B cell (primary cell): ENCODE measurements around the gene SMIM1. TPM values are rescaled to one million over a fixed set of nuclear protein-coding genes. Genes with fewer than 3 reads are reported as not detected.

Experiments
- ATAC-seq: fragments of 200-7000 bp; cut with Tn5 transposase; one replicate; pipeline ENCODE4 v1.10.0; 2021; ENCODE audit warnings: low read depth, mild to moderate bottlenecking, moderate number of reproducible peaks, moderate library complexity
- CTCF ChIA-PET: fragments of 350-600 bp; sonication (Branson Sonifier 250); formaldehyde crosslinking; loops from one replicate; lab custom pipeline; 2021; ENCODE audit warnings: antibody characterized with exemption, inconsistent platforms; lab: Charles Lee
- POLR2A ChIA-PET: fragments of 350-600 bp; sonication (Branson Sonifier 250); formaldehyde crosslinking; loops from one replicate; lab custom pipeline; 2021; ENCODE audit warnings: antibody characterized with exemption; lab: Charles Lee
- DNase-seq: peaks from one replicate; pipeline ENCODE4 v3.0.0; 2013
- H2AFZ ChIP-seq: 2 replicates; pipeline ENCODE4 v1.6.1; 2012; ENCODE audit warnings: mild to moderate bottlenecking, low read depth, low read length; ENCODE audit not compliant: insufficient read depth, poor library complexity, severe bottlenecking
- H3K27ac ChIP-seq, 2 donors: 1 replicate in 1 of 2; 2 replicates in 1 of 2; pipeline ENCODE4 v1.5.1; 2012 to 2013; ENCODE audit warnings: low read length in 2 of 2, mild to moderate bottlenecking in 2 of 2, moderate library complexity in 1 of 2
- H3K27me3 ChIP-seq, 4 experiments: fragments of 200-600 bp in 1 of 4; sonication (generic) in 1 of 4; replicated peaks in 1 of 4; 1 replicate in 2 of 4; 2 replicates in 2 of 4; pipeline versions ENCODE4 v1.6.1 to v1.7.0; 2013 to 2016; ENCODE audit warnings: low read length in 3 of 4, mild to moderate bottlenecking in 2 of 4, mixed read lengths in 1 of 4, moderate library complexity in 1 of 4; ENCODE audit not compliant: insufficient read depth in 4 of 4, control insufficient read depth in 3 of 4; ENCODE audit errors: control extremely low read depth in 1 of 4
- H3K36me3 ChIP-seq, 2 experiments: replicated peaks in 1 of 2; 1 replicate in 1 of 2; 2 replicates in 1 of 2; pipeline versions ENCODE4 v1.6.1 to v1.7.1; 2013; ENCODE audit warnings: low read length in 1 of 2; ENCODE audit not compliant: insufficient read depth in 2 of 2, control insufficient read depth in 1 of 2; ENCODE audit errors: control extremely low read depth in 1 of 2, extremely low read depth in 1 of 2
- H3K4me1 ChIP-seq, 2 donors: fragments of 200-600 bp in 1 of 2; sonication (generic) in 1 of 2; 1 replicate in 1 of 2; 2 replicates in 1 of 2; pipeline versions ENCODE4 v1.5.1 to v1.6.1; 2013 to 2017; ENCODE audit warnings: low read length in 2 of 2; ENCODE audit not compliant: control insufficient read depth in 2 of 2, insufficient read depth in 2 of 2
- H3K4me2 ChIP-seq: replicated peaks from 2 replicates; pipeline ENCODE3; 2012; ENCODE audit warnings: mild to moderate bottlenecking, low read depth, low read length; ENCODE audit not compliant: poor library complexity, severe bottlenecking
- H3K4me3 ChIP-seq, 5 experiments: fragments of 200-600 bp in 1 of 5; sonication (generic) in 1 of 5; 1 replicate in 3 of 5; 2 replicates in 2 of 5; pipeline versions ENCODE4 v1.5.1 to v1.7.0; 2011 to 2016; ENCODE audit warnings: low read length in 4 of 5, mild to moderate bottlenecking in 4 of 5, low read depth in 2 of 5, control low read depth in 1 of 5, moderate library complexity in 1 of 5; ENCODE audit not compliant: insufficient read depth in 1 of 5; ENCODE audit errors: control extremely low read depth in 1 of 5, extremely low read depth in 1 of 5
- H3K79me2 ChIP-seq: fragments of 200-600 bp; sonication (generic); one replicate; pipeline ENCODE4 v1.6.0; 2016; ENCODE audit warnings: low read length; ENCODE audit not compliant: control insufficient read depth, insufficient read depth
- H3K9ac ChIP-seq: fragments of 200-600 bp; sonication (generic); 2 replicates; pipeline ENCODE4 v1.6.1; 2017; ENCODE audit warnings: mild to moderate bottlenecking, low read length, moderate library complexity
- H3K9me3 ChIP-seq, 3 donors: one replicate each; pipeline versions ENCODE4 v1.6.1 to v1.7.1; 2013; ENCODE audit warnings: low read length in 2 of 3; ENCODE audit not compliant: control insufficient read depth in 2 of 3, insufficient read depth in 1 of 3; ENCODE audit errors: control extremely low read depth in 1 of 3
- H4K20me1 ChIP-seq: 2 replicates; pipeline ENCODE4 v1.6.0; 2012; ENCODE audit warnings: mild to moderate bottlenecking, low read length; ENCODE audit not compliant: insufficient read depth, control insufficient read depth, poor library complexity, severe bottlenecking
- H3K27ac Mint-ChIP-seq: one replicate; pipeline ENCODE4 v1.8.0; 2021; ENCODE audit warnings: mixed read lengths
- H3K27me3 Mint-ChIP-seq: one replicate; pipeline ENCODE4 v1.8.0; 2021; ENCODE audit warnings: mixed read lengths
- H3K4me1 Mint-ChIP-seq: one replicate; pipeline ENCODE4 v1.8.0; 2021; ENCODE audit warnings: mixed read lengths
- H3K4me3 Mint-ChIP-seq: one replicate; pipeline ENCODE4 v1.8.0; 2021; ENCODE audit warnings: mixed read lengths
- H3K9me3 Mint-ChIP-seq: one replicate; pipeline ENCODE4 v1.8.0; 2022; ENCODE audit warnings: mixed read lengths; ENCODE audit not compliant: insufficient read depth
- EZH2 ChIP-seq: IDR thresholded peaks from 2 replicates; pipeline ENCODE4 v1.6.1; 2012; ENCODE audit warnings: borderline replicate concordance, low read depth, mild to moderate bottlenecking, moderate library complexity, low read length; ENCODE audit not compliant: insufficient read depth, poor library complexity, severe bottlenecking
- WGBS: methylation state at CpG from one replicate; pipeline ENCODE4 v1.1.5; 2013; ENCODE audit warnings: missing lambda C conversion rate; ENCODE audit not compliant: insufficient coverage; 5-methylcytosine and 5-hydroxymethylcytosine counted together
- intact Hi-C: fragments of 100-400 bp; cut with micrococcal nuclease; formaldehyde crosslinking; loops from one replicate; pipeline ENCODE4 v1.10.0; 2022
- polyA plus RNA-seq: library from polyadenylated mRNA; depleted of rRNA; stranded (reverse); fragments of >200 nt; gene quantifications from 2 replicates; pipeline ENCODE4 v1.2.3, GENCODE V29; 2012
- total RNA-seq, 2 donors: library from RNA; stranded (reverse); fragments of 120-200 nt in 1 of 2; gene quantifications; 1 replicate in 1 of 2; 2 replicates in 1 of 2; pipeline versions ENCODE4 v1.2.3 to v1.2.4, GENCODE V29; 2013 to 2022
- TF ChIP-seq, protein P1 (sequence below): fragments of 200-600 bp; IDR thresholded peaks from one replicate; pipeline ENCODE4 v1.8.0; 2022; ENCODE audit warnings: antibody characterized with exemption, mild to moderate bottlenecking

The SMIM1 gene
- total and polyA plus RNA-seq, 2 donors (not counting 1 experiment from before 2014, with no cell fraction given): 2.6 to 9.0 TPM

DNA sequence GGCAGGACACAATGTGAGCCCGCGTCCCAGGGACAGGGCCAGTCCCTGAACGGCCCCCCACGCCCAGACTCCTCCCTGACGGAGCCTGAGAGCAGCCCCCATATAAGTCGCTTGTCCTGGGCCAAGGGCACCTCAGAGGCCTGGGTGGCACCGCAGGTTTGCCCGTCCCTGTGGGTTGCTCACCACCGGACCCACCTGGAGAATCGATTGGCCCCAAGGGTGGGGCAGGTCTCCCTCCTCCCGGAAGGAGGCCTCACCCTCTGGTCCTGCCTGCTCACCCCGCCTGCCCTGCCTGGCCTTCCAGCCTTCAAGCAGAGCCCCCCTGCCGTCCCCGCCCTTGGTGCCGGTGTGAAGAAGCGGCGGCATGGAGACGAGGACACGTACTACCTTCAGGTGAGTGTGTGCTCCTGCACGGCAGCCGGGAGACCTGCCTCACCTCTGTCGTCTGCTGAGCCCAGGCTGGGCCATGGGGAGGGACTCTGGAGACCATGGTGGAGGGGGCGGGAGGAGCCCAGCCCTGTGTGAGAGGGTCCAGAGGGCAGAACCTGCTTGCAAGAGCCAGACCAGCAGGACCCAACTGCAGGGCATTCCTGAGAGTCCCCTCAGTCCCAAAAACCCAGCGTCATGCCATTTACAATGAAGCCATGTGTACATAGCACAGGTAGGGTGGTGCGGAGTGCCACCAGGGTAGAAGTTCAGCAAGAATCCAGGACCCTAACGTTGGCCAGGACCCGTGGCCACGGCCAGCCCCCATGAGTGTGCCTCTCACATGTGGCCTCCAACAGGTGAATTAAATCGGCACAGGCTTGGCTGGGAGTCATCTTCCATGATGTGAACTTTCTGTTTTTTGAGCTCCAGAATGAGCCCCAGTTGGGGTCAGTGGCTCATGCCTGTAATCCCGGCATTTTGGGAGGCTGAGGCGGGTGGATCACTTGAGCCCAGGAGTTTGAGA is 44.4 kb upstream of the SMIM1 start:
- Mint-ChIP-seq H3K27me3 (peaks cover 3% of the 10 kb centered on the region), H3K27ac (no peak overlapping the region), H3K4me1 (peaks cover 2% of the 10 kb centered on the region), H3K9me3 (no peaks in the 10 kb centered on the region), H3K4me3 (no peak overlapping the region)
- Histone ChIP-seq H3K36me3 (no peaks in the 10 kb centered on the region), H3K27ac (no peak overlapping the region), H3K79me2 (no peaks in the 10 kb centered on the region), H3K9me3 (peaks cover 0 to 3% (median 0%) of the 10 kb centered on the region in 3 donors), H3K9ac (no peak overlapping the region), H3K4me3 (no peak overlapping the region), H2AFZ (no peak overlapping the region), H3K4me2 (no peak overlapping the region), H4K20me1 (no peaks in the 10 kb centered on the region), H3K4me1 (no peaks in the 10 kb centered on the region), H3K27me3 (peaks cover 0 to 3% (median 0%) of the 10 kb centered on the region in 4 experiments)
- TF ChIP-seq EZH2: no peak
- TF ChIP-seq, protein P1, sequence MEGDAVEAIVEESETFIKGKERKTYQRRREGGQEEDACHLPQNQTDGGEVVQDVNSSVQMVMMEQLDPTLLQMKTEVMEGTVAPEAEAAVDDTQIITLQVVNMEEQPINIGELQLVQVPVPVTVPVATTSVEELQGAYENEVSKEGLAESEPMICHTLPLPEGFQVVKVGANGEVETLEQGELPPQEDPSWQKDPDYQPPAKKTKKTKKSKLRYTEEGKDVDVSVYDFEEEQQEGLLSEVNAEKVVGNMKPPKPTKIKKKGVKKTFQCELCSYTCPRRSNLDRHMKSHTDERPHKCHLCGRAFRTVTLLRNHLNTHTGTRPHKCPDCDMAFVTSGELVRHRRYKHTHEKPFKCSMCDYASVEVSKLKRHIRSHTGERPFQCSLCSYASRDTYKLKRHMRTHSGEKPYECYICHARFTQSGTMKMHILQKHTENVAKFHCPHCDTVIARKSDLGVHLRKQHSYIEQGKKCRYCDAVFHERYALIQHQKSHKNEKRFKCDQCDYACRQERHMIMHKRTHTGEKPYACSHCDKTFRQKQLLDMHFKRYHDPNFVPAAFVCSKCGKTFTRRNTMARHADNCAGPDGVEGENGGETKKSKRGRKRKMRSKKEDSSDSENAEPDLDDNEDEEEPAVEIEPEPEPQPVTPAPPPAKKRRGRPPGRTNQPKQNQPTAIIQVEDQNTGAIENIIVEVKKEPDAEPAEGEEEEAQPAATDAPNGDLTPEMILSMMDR: no peak
- DNase-seq (no peak), ATAC-seq (no peak)
- POLR2A ChIA-PET: no interaction called here
- WGBS: 93% methylated on average over 31 of the region's 31 CpGs
- intact Hi-C loops: no loop called here
- CTCF ChIA-PET: interaction anchor here (1.9 kb wide), 1 partner anchor 275 kb away, joined by 8 read pairs; no protein-coding TSS in a partner anchor
